Nephron (organoid): ENCODE measurements around the gene ZFP64.

Experiments
- H3K27ac Mint-ChIP-seq, 3 experiments: 2 replicates each; pipeline ENCODE4 v1.8.0; 2020; ENCODE audit warnings: mixed read lengths in 3 of 3, mild to moderate bottlenecking in 2 of 3, moderate library complexity in 1 of 3
- H3K27me3 Mint-ChIP-seq: 2 replicates; pipeline ENCODE4 v1.8.0; 2021; ENCODE audit warnings: low read depth, mild to moderate bottlenecking, moderate library complexity, mixed read lengths
- H3K36me3 Mint-ChIP-seq: 2 replicates; pipeline ENCODE4 v1.8.0; 2020; ENCODE audit warnings: low read depth, mixed read lengths
- H3K4me1 Mint-ChIP-seq: 2 replicates; pipeline ENCODE4 v1.8.0; 2020; ENCODE audit warnings: mixed read lengths
- H3K4me3 Mint-ChIP-seq, 3 experiments: 2 replicates each; pipeline ENCODE4 v1.8.0; 2020; ENCODE audit warnings: mild to moderate bottlenecking in 3 of 3, mixed read lengths in 3 of 3, moderate library complexity in 2 of 3
- H3K9me3 Mint-ChIP-seq: 2 replicates; pipeline ENCODE4 v1.8.0; 2020; ENCODE audit warnings: mixed read lengths
- TF ChIP-seq, protein P1 (sequence below), 3 experiments: fragments of 200-600 bp; sonication (generic); IDR thresholded peaks; one replicate each; pipeline ENCODE4 v1.5.0; 2021; ENCODE audit warnings: antibody characterized with exemption in 3 of 3; ENCODE audit not compliant: unreplicated experiment in 3 of 3

ZFP64 gene

DNA sequence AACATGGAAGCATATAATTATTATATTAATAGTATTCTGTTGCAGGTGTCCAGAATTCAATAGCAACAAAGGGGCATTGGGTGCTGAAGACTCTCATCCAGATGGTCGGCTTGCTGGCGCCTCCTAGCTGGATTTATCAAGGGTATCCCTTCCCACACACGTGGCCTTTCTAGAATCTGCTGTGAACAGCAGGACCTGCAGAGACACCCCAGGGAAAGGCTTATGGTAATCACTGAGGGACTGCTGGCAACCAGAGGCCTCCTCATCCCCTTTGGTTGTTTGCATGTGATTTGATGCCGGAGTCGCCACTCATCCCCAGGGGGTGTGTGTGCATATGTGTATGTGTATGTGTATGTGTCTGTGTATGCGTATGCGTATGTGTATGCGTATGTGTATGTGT, 20.6 kb downstream of the ZFP64 start:
- Mint-ChIP-seq H3K4me3 (no peak overlapping the region), H3K27ac (no peak overlapping the region), H3K4me1 (no peaks in the 10 kb centered on the region), H3K9me3 (peaks cover 4% of the 10 kb centered on the region), H3K27me3 (no peaks in the 10 kb centered on the region), H3K36me3 (peaks cover 61% of the 10 kb centered on the region)
- TF ChIP-seq, protein P1, sequence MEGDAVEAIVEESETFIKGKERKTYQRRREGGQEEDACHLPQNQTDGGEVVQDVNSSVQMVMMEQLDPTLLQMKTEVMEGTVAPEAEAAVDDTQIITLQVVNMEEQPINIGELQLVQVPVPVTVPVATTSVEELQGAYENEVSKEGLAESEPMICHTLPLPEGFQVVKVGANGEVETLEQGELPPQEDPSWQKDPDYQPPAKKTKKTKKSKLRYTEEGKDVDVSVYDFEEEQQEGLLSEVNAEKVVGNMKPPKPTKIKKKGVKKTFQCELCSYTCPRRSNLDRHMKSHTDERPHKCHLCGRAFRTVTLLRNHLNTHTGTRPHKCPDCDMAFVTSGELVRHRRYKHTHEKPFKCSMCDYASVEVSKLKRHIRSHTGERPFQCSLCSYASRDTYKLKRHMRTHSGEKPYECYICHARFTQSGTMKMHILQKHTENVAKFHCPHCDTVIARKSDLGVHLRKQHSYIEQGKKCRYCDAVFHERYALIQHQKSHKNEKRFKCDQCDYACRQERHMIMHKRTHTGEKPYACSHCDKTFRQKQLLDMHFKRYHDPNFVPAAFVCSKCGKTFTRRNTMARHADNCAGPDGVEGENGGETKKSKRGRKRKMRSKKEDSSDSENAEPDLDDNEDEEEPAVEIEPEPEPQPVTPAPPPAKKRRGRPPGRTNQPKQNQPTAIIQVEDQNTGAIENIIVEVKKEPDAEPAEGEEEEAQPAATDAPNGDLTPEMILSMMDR (IDR thresholded peaks at IDR 0.05; ENCODE audit: unreplicated experiment in 3 of 3) = no peak

DNA sequence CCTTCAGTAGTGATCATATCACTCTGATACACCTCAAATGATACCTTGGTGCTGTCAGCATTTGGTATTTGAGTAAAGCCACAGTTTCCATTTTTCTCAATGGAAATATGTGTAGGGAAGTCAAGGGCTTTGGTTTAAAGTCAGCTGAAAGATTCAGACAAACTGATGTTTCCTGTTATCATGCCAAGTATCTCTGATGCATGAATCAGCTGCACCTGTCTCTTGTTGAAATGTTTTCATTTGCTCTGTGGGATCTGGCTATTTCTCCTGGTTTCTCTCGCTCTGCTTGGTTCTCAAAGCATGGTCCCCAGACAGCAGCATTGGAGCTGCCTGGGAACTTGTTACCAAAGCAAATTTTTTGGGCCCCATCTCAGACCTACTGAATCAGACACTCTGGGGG, 23.5 kb downstream of the ZFP64 start:
- Mint-ChIP-seq H3K36me3 (peaks cover 78% of the 10 kb centered on the region), H3K27ac (no peak overlapping the region), H3K9me3 (peaks cover 15% of the 10 kb centered on the region), H3K4me1 (no peaks in the 10 kb centered on the region), H3K27me3 (no peaks in the 10 kb centered on the region), H3K4me3 (no peak overlapping the region)
- TF ChIP-seq, protein P1 (IDR thresholded peaks at IDR 0.05; ENCODE audit: unreplicated experiment in 3 of 3) = no peak

DNA sequence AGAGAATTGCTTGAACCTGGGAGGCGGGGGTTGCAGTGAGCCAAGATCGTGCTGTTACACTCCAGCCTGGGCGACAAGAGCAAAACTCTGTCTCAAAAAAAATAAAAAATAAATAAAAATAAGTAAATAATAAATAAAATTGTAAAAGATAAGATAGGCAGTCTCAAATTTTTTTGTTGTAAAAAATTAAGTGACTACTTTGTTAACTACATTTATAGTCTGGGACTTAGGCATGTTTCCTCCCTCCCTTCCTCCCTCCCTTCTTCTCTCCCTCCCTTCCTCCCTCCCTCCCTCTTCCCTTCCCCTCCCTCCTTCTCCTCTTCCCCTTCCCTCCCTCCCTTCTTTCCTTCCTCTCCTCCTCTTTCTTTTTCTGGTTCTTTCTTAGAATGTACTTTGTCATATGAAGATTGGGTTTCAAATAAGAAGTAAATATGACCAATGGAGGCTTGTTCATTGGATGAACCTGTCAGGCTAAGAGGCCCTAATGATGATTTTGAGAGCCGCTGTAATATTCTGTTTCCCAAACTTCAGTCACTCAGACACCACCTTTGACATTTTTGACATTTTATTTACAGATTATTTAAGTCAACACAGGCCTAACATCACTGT, 24.2 kb downstream of the ZFP64 start:
- H3K4me3 Mint-ChIP-seq = no peak overlapping the region
- TF ChIP-seq, protein P1 (IDR thresholded peaks at IDR 0.05; ENCODE audit: unreplicated experiment in 3 of 3) = no peak
- H3K9me3 Mint-ChIP-seq = peaks cover 15% of the 10 kb centered on the region
- peaks cover 76% of the 10 kb centered on the region for H3K36me3 Mint-ChIP-seq
- no peaks in the 10 kb centered on the region for H3K4me1 Mint-ChIP-seq
- H3K27me3 Mint-ChIP-seq = no peaks in the 10 kb centered on the region
- H3K27ac Mint-ChIP-seq = no peak overlapping the region

DNA sequence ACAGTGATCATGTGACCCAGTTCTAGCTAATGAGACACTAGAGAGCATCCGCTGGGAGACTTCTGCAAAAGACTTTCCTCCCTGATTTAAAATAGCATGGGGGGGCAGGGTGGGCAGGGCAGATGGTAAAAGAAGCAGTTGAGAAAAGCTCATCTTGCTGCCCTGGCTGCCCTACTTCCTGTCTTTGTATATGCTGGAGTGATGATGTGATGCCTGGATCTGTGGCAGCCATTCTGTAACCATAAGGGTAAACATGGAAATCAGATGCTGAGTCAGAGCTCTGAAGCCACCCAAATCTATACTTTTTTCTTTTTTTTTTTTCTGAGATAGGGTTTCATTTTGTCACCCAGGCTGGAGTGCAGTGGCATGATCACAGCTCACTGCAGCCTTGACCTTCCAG, 25.4 kb downstream of the ZFP64 start:
- H3K9me3 Mint-ChIP-seq = peaks cover 15% of the 10 kb centered on the region
- no peaks in the 10 kb centered on the region for H3K27me3 Mint-ChIP-seq
- peaks cover 72% of the 10 kb centered on the region for H3K36me3 Mint-ChIP-seq
- H3K27ac Mint-ChIP-seq = no peak overlapping the region
- TF ChIP-seq, protein P1 (IDR thresholded peaks at IDR 0.05; ENCODE audit: unreplicated experiment in 3 of 3) = no peak
- no peaks in the 10 kb centered on the region for H3K4me1 Mint-ChIP-seq
- H3K4me3 Mint-ChIP-seq = no peak overlapping the region

DNA sequence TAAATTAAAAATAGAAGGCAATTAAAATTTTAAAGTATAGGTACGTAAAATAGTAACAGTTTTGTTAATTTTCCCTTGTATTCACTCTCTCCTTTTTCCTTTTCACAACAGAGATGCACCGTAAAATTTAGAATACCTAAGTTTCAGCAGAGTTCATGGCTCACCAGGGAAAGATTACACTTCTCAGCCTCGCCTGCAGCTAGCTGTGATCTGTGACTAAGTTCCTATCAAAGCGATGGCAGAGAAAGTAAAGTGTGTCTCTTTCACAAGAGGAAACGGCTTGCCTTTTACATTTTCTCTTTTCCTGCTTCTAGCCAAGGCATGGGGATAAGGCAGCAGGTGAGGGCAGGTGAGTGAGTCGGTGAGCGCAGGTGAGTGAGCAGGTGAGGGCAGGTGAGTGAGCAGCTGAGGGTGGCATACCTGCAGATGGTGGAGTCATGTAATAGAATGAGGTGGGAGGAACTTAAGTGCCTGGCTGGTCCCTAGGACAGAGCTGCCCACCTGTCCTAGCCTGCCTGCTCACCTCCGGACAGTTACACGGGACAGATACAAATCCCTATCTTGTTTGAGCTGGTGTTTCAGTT, 30.9 kb downstream of the ZFP64 start:
- Mint-ChIP-seq H3K27ac (no peak overlapping the region), H3K36me3 (peaks cover 85% of the 10 kb centered on the region), H3K4me3 (no peak overlapping the region), H3K9me3 (peaks cover 35% of the 10 kb centered on the region), H3K27me3 (no peaks in the 10 kb centered on the region), H3K4me1 (no peaks in the 10 kb centered on the region)
- TF ChIP-seq, protein P1 (IDR thresholded peaks at IDR 0.05; ENCODE audit: unreplicated experiment in 3 of 3) = no peak

DNA sequence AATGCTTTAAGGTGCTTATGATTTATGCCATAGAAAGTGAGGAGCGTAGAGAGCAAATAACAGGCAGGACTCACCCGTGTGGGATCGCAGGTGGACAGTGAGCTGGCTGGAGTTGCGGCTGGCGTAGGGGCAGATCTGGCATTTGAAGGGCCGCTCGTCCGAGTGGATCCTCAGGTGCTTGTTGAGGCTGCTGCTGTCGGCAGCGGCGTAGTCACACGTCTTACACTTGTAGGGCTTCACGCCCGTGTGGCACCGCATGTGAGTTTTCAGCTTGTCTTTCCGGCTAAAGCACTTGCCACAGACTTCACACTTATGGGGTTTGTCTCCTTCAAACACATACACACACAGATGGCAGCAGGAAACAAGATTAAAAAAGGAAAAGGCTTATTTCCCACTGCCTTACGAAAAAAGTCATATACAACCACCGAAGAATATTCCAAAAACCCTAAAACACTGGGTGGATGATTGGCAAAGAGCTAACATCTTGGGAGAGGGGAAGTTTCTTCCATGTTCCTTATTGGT, 31.5 kb downstream of the ZFP64 start:
- Mint-ChIP-seq H3K27ac (no peak overlapping the region), H3K36me3 (peaks cover 85% of the 10 kb centered on the region), H3K4me1 (no peaks in the 10 kb centered on the region), H3K4me3 (no peak overlapping the region), H3K27me3 (no peaks in the 10 kb centered on the region), H3K9me3 (peaks cover 29% of the 10 kb centered on the region)
- TF ChIP-seq, protein P1 (IDR thresholded peaks at IDR 0.05; ENCODE audit: unreplicated experiment in 3 of 3) = no peak
